ENCODE data around the gene TICAM2.

- TF ChIP-seq CTCF (IDR thresholded peaks at IDR 0.05; ENCODE audit: low read depth, low read length) (no peak), POLR2A (IDR thresholded peaks at IDR 0.05; ENCODE audit: extremely low read depth, insufficient read length) (no peak), MAX (IDR thresholded peaks at IDR 0.05; ENCODE audit: low read depth, low read length) (no peak), MYC (IDR thresholded peaks at IDR 0.05; ENCODE audit: low read depth, low read length) (no peak)
Measured at GRCh38 chr5:115579216-115579615, 23.1 kb downstream of the TICAM2 start.
